Naive thymus-derived CD4-positive, alpha-beta T cell (primary cell): ENCODE results near the gene ATP6V0E1. TPM values are rescaled to one million over a fixed set of nuclear protein-coding genes. Genes with fewer than 3 reads are reported as not detected.

Source experiments
- ATAC-seq: fragments of 150-1000 bp; cut with Tn5 transposase; 2 replicates; pipeline ENCODE4 v1.10.0; 2021; ENCODE audit warnings: mild to moderate bottlenecking, moderate library complexity
- CTCF ChIA-PET: fragments of 350-600 bp; sonication (Branson Sonifier 250); formaldehyde crosslinking; loops from one replicate; lab custom pipeline; 2021; ENCODE audit warnings: antibody characterized with exemption; lab: Charles Lee
- POLR2A ChIA-PET: fragments of 350-600 bp; sonication (Branson Sonifier 250); formaldehyde crosslinking; loops from one replicate; lab custom pipeline; 2021; ENCODE audit warnings: antibody characterized with exemption, inconsistent platforms; lab: Charles Lee
- DNase-seq, 9 donors: peaks; one replicate each; pipeline versions ENCODE4 v3.0.0 to v3.0.0-alpha.2; 2020 to 2022; ENCODE audit warnings: mixed read lengths in 1 of 9
- H3K27ac ChIP-seq: one replicate; pipeline ENCODE4 v1.7.0; 2013; ENCODE audit warnings: mild to moderate bottlenecking, low read depth, low read length, moderate library complexity
- H3K27me3 ChIP-seq, 2 donors: one replicate each; pipeline ENCODE4 v1.7.0; 2013; ENCODE audit warnings: low read length in 2 of 2, mild to moderate bottlenecking in 2 of 2, moderate library complexity in 2 of 2; ENCODE audit not compliant: control insufficient read depth in 2 of 2, insufficient read depth in 2 of 2
- H3K36me3 ChIP-seq, 3 experiments: 1 replicate in 2 of 3; 2 replicates in 1 of 3; pipeline ENCODE4 v1.7.0; 2013; ENCODE audit warnings: low read length in 3 of 3, mild to moderate bottlenecking in 3 of 3, moderate library complexity in 1 of 3; ENCODE audit not compliant: insufficient read depth in 3 of 3, control insufficient read depth in 2 of 3
- H3K4me1 ChIP-seq, 2 donors: one replicate each; pipeline ENCODE4 v1.7.0; 2013; ENCODE audit warnings: low read length in 2 of 2, mild to moderate bottlenecking in 2 of 2, moderate library complexity in 1 of 2; ENCODE audit not compliant: control insufficient read depth in 2 of 2, insufficient read depth in 2 of 2
- H3K4me3 ChIP-seq: 2 replicates; pipeline ENCODE4 v1.7.0; 2013; ENCODE audit warnings: mild to moderate bottlenecking, low read length
- H3K9me3 ChIP-seq, 3 experiments: 1 replicate in 2 of 3; 2 replicates in 1 of 3; pipeline ENCODE4 v1.7.0; 2013; ENCODE audit warnings: low read length in 3 of 3; ENCODE audit not compliant: control insufficient read depth in 2 of 3
- H3K27ac Mint-ChIP-seq, 9 donors: one replicate each; pipeline ENCODE4 v1.8.0; 2020 to 2022; ENCODE audit warnings: mixed read lengths in 9 of 9, mild to moderate bottlenecking in 8 of 9, moderate library complexity in 5 of 9, inconsistent platforms in 2 of 9
- H3K27me3 Mint-ChIP-seq, 5 donors: one replicate each; pipeline ENCODE4 v1.8.0; 2021 to 2022; ENCODE audit warnings: mixed read lengths in 5 of 5, mild to moderate bottlenecking in 1 of 5
- H3K36me3 Mint-ChIP-seq, 5 donors: one replicate each; pipeline ENCODE4 v1.8.0; 2020 to 2022; ENCODE audit warnings: mixed read lengths in 5 of 5, mild to moderate bottlenecking in 3 of 5, inconsistent platforms in 1 of 5
- H3K4me1 Mint-ChIP-seq, 7 donors: one replicate each; pipeline ENCODE4 v1.8.0; 2020 to 2022; ENCODE audit warnings: mixed read lengths in 7 of 7, mild to moderate bottlenecking in 3 of 7, inconsistent platforms in 1 of 7
- H3K4me3 Mint-ChIP-seq, 10 donors: one replicate each; pipeline ENCODE4 v1.8.0; 2020 to 2022; ENCODE audit warnings: mild to moderate bottlenecking in 10 of 10, mixed read lengths in 10 of 10, moderate library complexity in 6 of 10, inconsistent platforms in 2 of 10
- H3K9me3 Mint-ChIP-seq, 11 donors: one replicate each; pipeline ENCODE4 v1.8.0; 2020 to 2022; ENCODE audit warnings: mixed read lengths in 11 of 11, mild to moderate bottlenecking in 4 of 11, inconsistent platforms in 1 of 11, moderate library complexity in 1 of 11
- intact Hi-C, 2 donors: fragments of 100-400 bp; cut with micrococcal nuclease; formaldehyde crosslinking; loops; one replicate each; pipeline ENCODE4 v1.15.1; 2023
- polyA plus RNA-seq, 2 donors: library from polyadenylated mRNA; unstranded; fragments of 300-500 nt; fragmentation: Illumina TruSeq; gene quantifications; one replicate each; pipeline ENCODE4 v1.2.3, GENCODE V29; 2021
- total RNA-seq, 6 experiments: library from RNA in 5 of 6; stranded (reverse) in 5 of 6; gene quantifications; 1 replicate in 5 of 6; 2 replicates in 1 of 6; pipeline ENCODE4 v1.2.3 and lab custom pipeline; 2021 to 2026

Gene ATP6V0E1
- total and polyA plus RNA-seq, 7 experiments from 2014 or later, result 61.8 to 455 (median 142) TPM

GRCh38 chr5:173057062-173057924, 73.7 kb downstream of the ATP6V0E1 start:
- peak overlapping the region; percentile 97 for H3K27ac ChIP-seq
- peak; percentile 90 for ATAC-seq
- H3K36me3 Mint-ChIP-seq, result peaks cover 0 to 4% (median 0%) of the 10 kb centered on the region in 5 donors
- peak overlapping the region; percentile 90 to 96 (median 94) for H3K27ac Mint-ChIP-seq
- intact Hi-C loops, result loop anchor here (1.0 to 10.0 kb wide), 16 partner anchors 8 to 1670 kb away; partner anchors contain the start of genes ERGIC1 (in 2 of the 2), NPM1 (in 2 of the 2), BOD1 (in 1 of the 2) and RPL26L1 (in 1 of the 2)
- peaks cover 0 to 5% of the 10 kb centered on the region in 2 donors for H3K27me3 ChIP-seq
- H3K4me3 ChIP-seq, result peak overlapping the region; percentile 96
- ChIA-PET POLR2A (interaction anchor here (0.6 to 2.6 kb wide), 22 partner anchors 8 to 1050 kb away, joined by 3 to 42 read pairs (median 4); partner anchors contain the start of genes ATP6V0E1, BNIP1 and RPL26L1), CTCF (interaction anchor here (0.6 to 1.4 kb wide), 6 partner anchors 22 to 870 kb away, joined by 3 to 8 read pairs (median 4); partner anchors contain the start of gene ATP6V0E1)
- peak; percentile 96 to 99 (median 98) for DNase-seq
- peak overlapping the region; percentile 91 to 97 (median 94) for H3K4me3 Mint-ChIP-seq
- no peaks in the 10 kb centered on the region for H3K9me3 ChIP-seq
- H3K4me1 ChIP-seq, result peaks cover 22 to 33% of the 10 kb centered on the region in 2 donors
- H3K4me1 Mint-ChIP-seq, result peaks cover 21 to 72% (median 59%) of the 10 kb centered on the region in 7 donors
- peaks cover 0 to 6% (median 0%) of the 10 kb centered on the region in 3 experiments for H3K36me3 ChIP-seq
- H3K27me3 Mint-ChIP-seq, result no peaks in the 10 kb centered on the region
- no peaks in the 10 kb centered on the region for H3K9me3 Mint-ChIP-seq

GRCh38 chr5:173062141-173062540, 78.6 kb downstream of the ATP6V0E1 start:
- H3K27ac ChIP-seq, result no peak overlapping the region
- ChIA-PET CTCF (interaction anchor here (0.9 kb wide), 1 partner anchor 12 kb away, joined by 8 read pairs; no protein-coding TSS in a partner anchor), POLR2A (no interaction called here)
- H3K36me3 Mint-ChIP-seq, result peaks cover 0 to 9% (median 4%) of the 10 kb centered on the region in 5 donors
- peaks cover 0 to 3% (median 0%) of the 10 kb centered on the region in 3 experiments for H3K36me3 ChIP-seq
- ATAC-seq (no peak), DNase-seq (no peak)
- H3K27me3 ChIP-seq, result no peaks in the 10 kb centered on the region
- peaks cover 38 to 83% (median 69%) of the 10 kb centered on the region in 7 donors for H3K4me1 Mint-ChIP-seq
- peaks cover 22 to 48% of the 10 kb centered on the region in 2 donors for H3K4me1 ChIP-seq
- H3K4me3 Mint-ChIP-seq, result peak overlapping the region in 3 of 10 donors; percentile 12 to 29 (median 18)
- H3K9me3 ChIP-seq, result no peaks in the 10 kb centered on the region
- peak overlapping the region in 6 of 9 donors; percentile 48 to 79 (median 64) for H3K27ac Mint-ChIP-seq
- no peak overlapping the region for H3K4me3 ChIP-seq
- intact Hi-C loops, result no loop called here
- no peaks in the 10 kb centered on the region for H3K9me3 Mint-ChIP-seq
- H3K27me3 Mint-ChIP-seq, result no peaks in the 10 kb centered on the region

- Histone ChIP-seq H3K4me1 (peaks cover 4 to 46% of the 10 kb centered on the region in 2 donors), H3K4me3 (no peak overlapping the region), H3K9me3 (no peaks in the 10 kb centered on the region), H3K27me3 (no peaks in the 10 kb centered on the region), H3K27ac (peak overlapping the region; percentile 56), H3K36me3 (no peaks in the 10 kb centered on the region)
- Mint-ChIP-seq H3K4me1 (peaks cover 35 to 94% (median 79%) of the 10 kb centered on the region in 7 donors), H3K4me3 (peak overlapping the region; percentile 56 to 81 (median 70)), H3K9me3 (no peaks in the 10 kb centered on the region), H3K27me3 (no peaks in the 10 kb centered on the region), H3K36me3 (peaks cover 0 to 13% (median 6%) of the 10 kb centered on the region in 5 donors), H3K27ac (peak overlapping the region; percentile 41 to 82 (median 76))
- peak in 3 of 9 donors; percentile 8 to 23 (median 12) for DNase-seq
- POLR2A ChIA-PET, result interaction anchor here (0.6 to 1.7 kb wide), 3 partner anchors 8 to 92 kb away, joined by 3 to 6 read pairs (median 3); no protein-coding TSS in a partner anchor
- ATAC-seq, result peak; percentile 62
- CTCF ChIA-PET, result no interaction called here
- intact Hi-C loops, result loop anchor here (1.0 to 5.0 kb wide), 3 partner anchors 8 to 37 kb away; no protein-coding TSS in a partner anchor
Observed at GRCh38 chr5:173065155-173065554, 81.6 kb downstream of the ATP6V0E1 start.

GRCh38 chr5:173069671-173070070, 86.1 kb downstream of the ATP6V0E1 start:
- Histone ChIP-seq H3K9me3 (no peaks in the 10 kb centered on the region), H3K27me3 (no peaks in the 10 kb centered on the region), H3K36me3 (no peaks in the 10 kb centered on the region), H3K27ac (no peak overlapping the region), H3K4me1 (peaks cover 4 to 37% of the 10 kb centered on the region in 2 donors), H3K4me3 (no peak overlapping the region)
- peak in 2 of 9 donors; percentile 5 to 12 for DNase-seq
- intact Hi-C loops, result loop anchor here in 1 of 2 donors (5.0 kb wide), 1 partner anchor 33 kb away; no protein-coding TSS in a partner anchor
- H3K9me3 Mint-ChIP-seq, result peaks cover 0 to 2% (median 0%) of the 10 kb centered on the region in 11 donors
- POLR2A ChIA-PET, result interaction anchor here (1.3 kb wide), 1 partner anchor 86 kb away, joined by 3 read pairs; the partner anchor contains the start of gene ATP6V0E1
- H3K27me3 Mint-ChIP-seq, result no peaks in the 10 kb centered on the region
- CTCF ChIA-PET, result no interaction called here
- peaks cover 0 to 20% (median 11%) of the 10 kb centered on the region in 5 donors for H3K36me3 Mint-ChIP-seq
- peak overlapping the region in 9 of 10 donors; percentile 34 to 74 (median 62) for H3K4me3 Mint-ChIP-seq
- no peak for ATAC-seq
- peak overlapping the region in 8 of 9 donors; percentile 2 to 69 (median 43) for H3K27ac Mint-ChIP-seq
- H3K4me1 Mint-ChIP-seq, result peaks cover 16 to 88% (median 79%) of the 10 kb centered on the region in 7 donors

GRCh38 chr5:173075137-173075843, 91.7 kb downstream of the ATP6V0E1 start:
- peaks cover 0 to 4% (median 0%) of the 10 kb centered on the region in 11 donors for H3K9me3 Mint-ChIP-seq
- no peak overlapping the region for H3K4me3 ChIP-seq
- no peaks in the 10 kb centered on the region for H3K27me3 ChIP-seq
- peaks cover 4 to 77% (median 69%) of the 10 kb centered on the region in 7 donors for H3K4me1 Mint-ChIP-seq
- no peak overlapping the region for H3K27ac ChIP-seq
- H3K27me3 Mint-ChIP-seq, result no peaks in the 10 kb centered on the region
- ATAC-seq (no peak), DNase-seq (no peak)
- H3K36me3 ChIP-seq, result no peaks in the 10 kb centered on the region
- H3K9me3 ChIP-seq, result no peaks in the 10 kb centered on the region
- POLR2A ChIA-PET, result no interaction called here
- H3K4me3 Mint-ChIP-seq, result peak overlapping the region in 2 of 10 donors; percentile 17 to 23
- CTCF ChIA-PET, result no interaction called here
- H3K36me3 Mint-ChIP-seq, result peaks cover 0 to 34% (median 30%) of the 10 kb centered on the region in 5 donors
- H3K4me1 ChIP-seq, result peaks cover 0 to 5% of the 10 kb centered on the region in 2 donors
- H3K27ac Mint-ChIP-seq, result peak overlapping the region in 2 of 9 donors; percentile 10 to 49
- intact Hi-C loops, result no loop called here

GRCh38 chr5:173075970-173076369, 92.4 kb downstream of the ATP6V0E1 start:
- intact Hi-C loops, result no loop called here
- no peaks in the 10 kb centered on the region for H3K27me3 ChIP-seq
- no peak overlapping the region for H3K27ac ChIP-seq
- Mint-ChIP-seq H3K27ac (no peak overlapping the region), H3K36me3 (peaks cover 2 to 37% (median 31%) of the 10 kb centered on the region in 5 donors), H3K4me3 (no peak overlapping the region), H3K4me1 (peaks cover 4 to 76% (median 71%) of the 10 kb centered on the region in 7 donors), H3K27me3 (no peaks in the 10 kb centered on the region), H3K9me3 (peaks cover 0 to 4% (median 0%) of the 10 kb centered on the region in 11 donors)
- peaks cover 0 to 5% of the 10 kb centered on the region in 2 donors for H3K4me1 ChIP-seq
- ATAC-seq, result no peak
- DNase-seq, result no peak
- H3K4me3 ChIP-seq, result no peak overlapping the region
- ChIA-PET CTCF (no interaction called here), POLR2A (no interaction called here)
- peaks cover 0 to 6% (median 3%) of the 10 kb centered on the region in 3 experiments for H3K36me3 ChIP-seq
- H3K9me3 ChIP-seq, result no peaks in the 10 kb centered on the region
